AML-193 (cell line): ENCODE results near the gene NOP10.
"Not testable (repeated sequence)": the region's sequence is repeated elsewhere in the genome, so short reads cannot be mapped to it uniquely, and the experiment has no call there.

Source experiments
- DNase-seq, 2 experiments: peaks; one replicate each; lab custom pipeline; 2025; lab: John Stamatoyannopoulos, UW

Gene NOP10

GRCh38 chr15:34358948-34359347 lies 16.0 kb upstream of the NOP10 start:
- no peak for DNase-seq

- no peak for DNase-seq
These were observed 15.4 kb upstream of the NOP10 start for GRCh38 chr15:34358367-34358766.

GRCh38 chr15:34357653-34358052 lies 14.7 kb upstream of the NOP10 start:
- DNase-seq = no peak

GRCh38 chr15:34355241-34355640 lies 12.3 kb upstream of the NOP10 start:
- DNase-seq = no peak

- DNase-seq = no peak
These were observed 11.3 kb upstream of the NOP10 start for GRCh38 chr15:34354286-34354685.

GRCh38 chr15:34353627-34354026 lies 10.7 kb upstream of the NOP10 start:
- no peak for DNase-seq

GRCh38 chr15:34352996-34353395 lies 10.1 kb upstream of the NOP10 start:
- not testable (repeated sequence) for DNase-seq

- DNase-seq = no peak
These were observed 6.8 kb upstream of the NOP10 start for GRCh38 chr15:34349769-34350168.

GRCh38 chr15:34348735-34349300 lies 5.9 kb upstream of the NOP10 start:
- DNase-seq = no peak

- no peak for DNase-seq
These were observed 5.2 kb upstream of the NOP10 start for GRCh38 chr15:34347951-34348638.

GRCh38 chr15:34342213-34342736 lies 661 bp downstream of the NOP10 start:
- DNase-seq = not testable (repeated sequence)

GRCh38 chr15:34341381-34342212 lies 1.3 kb downstream of the NOP10 start:
- peak; percentile 39 to 57 for DNase-seq

GRCh38 chr15:34339946-34340345 lies 3.0 kb downstream of the NOP10 start:
- DNase-seq = no peak

GRCh38 chr15:34338347-34338746 lies 4.6 kb downstream of the NOP10 start:
- DNase-seq = no peak

- peak; percentile 87 to 88 for DNase-seq
These were observed 5.2 kb downstream of the NOP10 start, which contains the start of gene SLC12A6 for GRCh38 chr15:34337557-34338306. Gene SLC12A6 (minus strand): TSS chr15:34337781. CDS start chr15:34336680, 1,101 bp downstream.

- DNase-seq = no peak
These were observed 5.9 kb downstream of the NOP10 start for GRCh38 chr15:34336991-34337556.

GRCh38 chr15:34336231-34336990 lies 6.5 kb downstream of the NOP10 start:
- DNase-seq = no peak

- DNase-seq = peak; percentile 68 to 73
These were observed 7.5 kb downstream of the NOP10 start for GRCh38 chr15:34335176-34336032.

GRCh38 chr15:34334672-34335071 lies 8.3 kb downstream of the NOP10 start:
- no peak for DNase-seq
